Cardiac muscle cell (in vitro differentiated cells and primary cell): ENCODE results near the gene TBC1D8B. TPM values are rescaled to one million over a fixed set of nuclear protein-coding genes. Genes with fewer than 3 reads are reported as not detected.

Experiments used
- DNase-seq, 2 donors: peaks; one replicate each; pipeline versions ENCODE4 v3.0.0 to v3.0.0-alpha.2; 2010 to 2017; ENCODE audit warnings: low read depth in 1 of 2, low spot score in 1 of 2
- H3K27ac ChIP-seq: fragments of 200-600 bp; sonication (generic); 2 replicates; pipeline ENCODE4 v1.5.1; 2016
- H3K27me3 ChIP-seq: fragments of 200-600 bp; sonication (generic); 2 replicates; pipeline ENCODE4 v1.6.0; 2016; ENCODE audit warnings: control low read depth
- H3K36me3 ChIP-seq: fragments of 200-600 bp; sonication (generic); 2 replicates; pipeline ENCODE4 v1.5.1; 2016; ENCODE audit warnings: control low read depth
- H3K4me1 ChIP-seq: fragments of 200-600 bp; sonication (generic); 2 replicates; pipeline ENCODE4 v1.8.1; 2017; ENCODE audit warnings: low read depth, mild to moderate bottlenecking, mixed run types
- H3K4me3 ChIP-seq: fragments of 200-600 bp; sonication (generic); 2 replicates; pipeline ENCODE4 v1.5.1; 2016; ENCODE audit warnings: mild to moderate bottlenecking
- H3K9me3 ChIP-seq: fragments of 200-600 bp; sonication (generic); 2 replicates; pipeline ENCODE4 v1.5.1; 2017; ENCODE audit warnings: low read depth, mild to moderate bottlenecking, control low read depth
- polyA plus RNA-seq: library from polyadenylated mRNA; unstranded; fragments of >200 nt; fragmentation: Nextera tagmentation; extraction: Ambion mirVana; gene quantifications from 2 replicates; pipeline ENCODE4 v1.2.1, GENCODE V29; 2016
- total RNA-seq: library from RNA; depleted of rRNA; stranded (reverse); fragments of >200 nt; gene quantifications from 2 replicates; pipeline ENCODE4 v1.2.3, GENCODE V29; 2016
- TF ChIP-seq, protein P1 (sequence below): IDR thresholded peaks from 2 replicates; pipeline ENCODE4 v1.5.1; 2012; ENCODE audit warnings: low read depth, mild to moderate bottlenecking, low read length

TBC1D8B gene
- total and polyA plus RNA-seq, 2 experiments from 2014 or later, result 1.7 to 5.2 TPM

DNA sequence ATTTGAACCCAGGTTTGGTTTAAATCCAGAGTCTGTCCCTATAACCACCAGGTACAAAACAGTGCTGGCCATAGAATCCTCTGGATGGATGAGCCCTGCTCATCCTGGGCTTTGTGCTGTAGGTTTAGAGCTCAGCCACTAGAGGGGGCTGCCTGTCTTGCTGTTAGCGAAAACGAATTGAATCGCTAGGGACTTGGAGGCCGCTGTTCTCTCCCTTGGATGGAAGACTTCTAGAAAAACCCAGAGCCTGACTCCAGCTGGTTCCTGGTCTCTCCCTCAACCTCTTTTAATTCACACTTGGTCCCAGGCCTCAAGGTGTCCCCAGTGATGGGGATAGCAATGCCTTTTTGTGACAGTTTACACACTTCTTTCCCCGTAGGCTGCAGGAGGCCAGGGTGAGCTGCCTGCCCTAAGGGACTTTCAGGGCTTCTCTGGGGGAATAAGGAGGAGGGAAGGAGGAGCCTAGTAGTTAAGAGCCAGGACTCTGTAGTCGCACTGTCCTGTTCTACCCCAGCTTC lies 92.0 kb downstream of the TBC1D8B start:
- TF ChIP-seq, protein P1, sequence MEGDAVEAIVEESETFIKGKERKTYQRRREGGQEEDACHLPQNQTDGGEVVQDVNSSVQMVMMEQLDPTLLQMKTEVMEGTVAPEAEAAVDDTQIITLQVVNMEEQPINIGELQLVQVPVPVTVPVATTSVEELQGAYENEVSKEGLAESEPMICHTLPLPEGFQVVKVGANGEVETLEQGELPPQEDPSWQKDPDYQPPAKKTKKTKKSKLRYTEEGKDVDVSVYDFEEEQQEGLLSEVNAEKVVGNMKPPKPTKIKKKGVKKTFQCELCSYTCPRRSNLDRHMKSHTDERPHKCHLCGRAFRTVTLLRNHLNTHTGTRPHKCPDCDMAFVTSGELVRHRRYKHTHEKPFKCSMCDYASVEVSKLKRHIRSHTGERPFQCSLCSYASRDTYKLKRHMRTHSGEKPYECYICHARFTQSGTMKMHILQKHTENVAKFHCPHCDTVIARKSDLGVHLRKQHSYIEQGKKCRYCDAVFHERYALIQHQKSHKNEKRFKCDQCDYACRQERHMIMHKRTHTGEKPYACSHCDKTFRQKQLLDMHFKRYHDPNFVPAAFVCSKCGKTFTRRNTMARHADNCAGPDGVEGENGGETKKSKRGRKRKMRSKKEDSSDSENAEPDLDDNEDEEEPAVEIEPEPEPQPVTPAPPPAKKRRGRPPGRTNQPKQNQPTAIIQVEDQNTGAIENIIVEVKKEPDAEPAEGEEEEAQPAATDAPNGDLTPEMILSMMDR, result peak; percentile 79

DNA sequence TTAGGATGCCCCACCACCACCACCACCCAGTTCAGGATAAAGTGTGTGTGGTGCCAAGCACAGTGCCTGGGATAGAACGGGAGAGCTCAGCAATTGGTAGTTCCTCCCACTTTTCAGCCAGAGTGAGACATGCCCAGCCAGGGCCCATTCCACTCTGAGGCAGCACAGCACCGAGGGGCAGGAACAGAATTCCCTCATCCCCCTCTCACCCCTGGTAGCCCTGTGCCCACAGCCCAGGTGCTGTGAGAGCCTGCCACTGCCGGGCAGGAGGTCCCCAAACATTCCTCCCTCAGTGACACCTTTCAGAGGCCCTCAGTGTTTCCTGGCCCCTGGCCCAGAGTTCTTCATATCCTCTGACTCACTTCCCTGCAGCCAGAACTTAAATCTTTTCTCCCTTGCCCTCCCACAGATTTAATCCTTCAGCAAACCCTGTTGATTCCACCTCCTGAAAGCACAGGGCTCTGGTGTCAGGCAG lies 92.5 kb downstream of the TBC1D8B start:
- Histone ChIP-seq H3K9me3 (no peaks in the 10 kb centered on the region), H3K4me3 (no peak overlapping the region), H3K4me1 (peaks cover 11% of the 10 kb centered on the region), H3K36me3 (no peaks in the 10 kb centered on the region), H3K27ac (no peak overlapping the region), H3K27me3 (no peaks in the 10 kb centered on the region)
- TF ChIP-seq, protein P1, result no peak
- peak in 1 of 2 donors; percentile 72 for DNase-seq

More for the DNA sequence above, 92.0 kb downstream of the TBC1D8B start:
- H3K9me3 ChIP-seq, result no peaks in the 10 kb centered on the region
- H3K36me3 ChIP-seq, result no peaks in the 10 kb centered on the region
- peaks cover 8% of the 10 kb centered on the region for H3K4me1 ChIP-seq
- H3K4me3 ChIP-seq, result no peak overlapping the region
- peak; percentile 81 to 86 for DNase-seq
- no peaks in the 10 kb centered on the region for H3K27me3 ChIP-seq
- no peak overlapping the region for H3K27ac ChIP-seq

DNA sequence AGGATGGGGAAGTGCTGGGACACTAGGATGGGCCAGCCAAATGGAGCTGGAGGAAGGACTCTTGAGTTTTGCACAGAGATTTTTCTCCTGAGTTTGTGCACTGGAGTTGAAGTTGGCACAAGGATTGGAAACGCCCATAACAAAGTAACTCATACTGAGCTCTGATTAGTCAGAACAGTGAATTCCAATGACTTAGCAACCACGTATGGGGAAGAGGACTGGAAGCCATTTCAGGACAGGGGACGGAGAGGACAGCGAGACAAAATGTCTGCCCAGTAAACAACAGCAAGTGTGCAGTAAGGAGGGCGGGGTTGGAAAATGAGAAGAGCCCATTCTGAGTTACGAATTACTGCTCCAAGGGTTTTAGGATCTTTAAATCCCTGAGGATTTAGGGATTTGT lies 94.8 kb downstream of the TBC1D8B start:
- no peaks in the 10 kb centered on the region for H3K36me3 ChIP-seq
- no peak overlapping the region for H3K27ac ChIP-seq
- H3K4me3 ChIP-seq, result no peak overlapping the region
- H3K9me3 ChIP-seq, result no peaks in the 10 kb centered on the region
- TF ChIP-seq, protein P1, result no peak
- peak in 1 of 2 donors; percentile 38 for DNase-seq
- peaks cover 11% of the 10 kb centered on the region for H3K4me1 ChIP-seq
- H3K27me3 ChIP-seq, result no peaks in the 10 kb centered on the region

DNA sequence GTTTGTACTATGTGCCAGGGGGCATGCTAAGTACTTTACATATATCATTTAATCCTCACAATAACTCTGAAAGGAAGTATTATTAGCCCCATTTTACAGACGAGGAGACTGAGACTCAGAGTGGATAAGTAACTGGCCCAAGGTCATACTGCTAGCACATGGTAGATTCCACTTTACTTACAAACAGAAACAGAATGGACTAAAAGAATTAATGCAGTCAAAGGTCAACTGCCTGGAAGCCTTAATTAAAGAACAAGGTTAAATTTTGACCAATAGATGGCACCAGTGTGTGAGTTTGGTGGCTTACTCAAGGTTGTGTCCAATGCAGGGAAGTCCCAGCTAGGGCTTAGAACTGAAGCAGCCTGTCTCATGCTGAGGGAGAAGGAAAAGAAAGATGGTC lies 96.0 kb downstream of the TBC1D8B start:
- H3K27me3 ChIP-seq, result no peaks in the 10 kb centered on the region
- H3K4me1 ChIP-seq, result peaks cover 11% of the 10 kb centered on the region
- TF ChIP-seq, protein P1, result peak; percentile 40
- peak; percentile 71 to 82 for DNase-seq
- H3K36me3 ChIP-seq, result no peaks in the 10 kb centered on the region
- no peaks in the 10 kb centered on the region for H3K9me3 ChIP-seq
- peak overlapping the region; percentile 54 for H3K27ac ChIP-seq
- H3K4me3 ChIP-seq, result no peak overlapping the region

DNA sequence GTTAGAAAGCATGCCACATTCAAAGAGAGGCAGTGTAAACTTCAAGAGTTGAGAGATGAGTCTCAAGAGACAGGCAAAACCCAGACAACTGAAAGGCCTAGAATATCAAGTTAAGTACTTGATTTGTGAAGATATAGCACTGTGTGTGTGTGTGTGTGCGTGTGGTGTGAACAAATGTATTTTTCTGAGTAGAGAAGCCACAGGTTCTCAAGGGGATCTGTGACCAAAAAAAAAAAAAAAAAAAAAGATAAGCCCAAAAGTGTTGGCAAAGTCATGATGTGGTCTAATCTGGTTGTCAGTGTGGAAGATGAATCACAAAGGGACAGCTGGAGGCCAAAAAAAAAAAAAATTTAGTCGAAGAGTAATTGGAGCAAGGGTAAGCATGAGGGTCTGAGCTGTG lies 96.8 kb downstream of the TBC1D8B start:
- Histone ChIP-seq H3K4me1 (peaks cover 11% of the 10 kb centered on the region), H3K9me3 (no peaks in the 10 kb centered on the region), H3K27me3 (no peaks in the 10 kb centered on the region), H3K36me3 (no peaks in the 10 kb centered on the region), H3K27ac (peak overlapping the region; percentile 54), H3K4me3 (no peak overlapping the region)
- TF ChIP-seq, protein P1, result no peak
- no peak for DNase-seq
